ENCODE results near the gene TBC1D25. TPM values are rescaled to one million over a fixed set of nuclear protein-coding genes. Genes with fewer than 3 reads are reported as not detected.
A peak's percentile ranks its signal among the peaks of the same experiment; 100 is the strongest.
"Not testable (repeated sequence)": the region's sequence is repeated elsewhere in the genome, so short reads cannot be mapped to it uniquely, and the experiment has no call there.

Gene TBC1D25
- total RNA-seq, 1 donor from 2014 or later, result 6.5 TPM

GRCh38 chrX:48515842-48516241 lies 23.7 kb upstream of the TBC1D25 start:
- no peak for ATAC-seq
- DNase-seq (ENCODE audit: low spot score), result no peak

GRCh38 chrX:48516285-48516684 lies 23.2 kb upstream of the TBC1D25 start:
- DNase-seq (ENCODE audit: low spot score) (no peak), ATAC-seq (no peak)

- DNase-seq (ENCODE audit: low spot score) (no peak), ATAC-seq (no peak)
Measured at GRCh38 chrX:48516987-48517386, 22.5 kb upstream of the TBC1D25 start.

GRCh38 chrX:48519481-48519880 lies 20.0 kb upstream of the TBC1D25 start:
- not testable (repeated sequence) for DNase-seq (ENCODE audit: low spot score); ATAC-seq

- ATAC-seq (no peak), DNase-seq (ENCODE audit: low spot score) (no peak)
Measured at GRCh38 chrX:48520455-48520854, 19.1 kb upstream of the TBC1D25 start.

- no peak for ATAC-seq
Measured at GRCh38 chrX:48520976-48521352, 18.6 kb upstream of the TBC1D25 start.

GRCh38 chrX:48521353-48522243 lies 17.9 kb upstream of the TBC1D25 start, which contains the start of gene EBP:
Gene EBP, plus strand, starts transcription at chrX:48521808. Its CDS starts 1,964 bp downstream, at chrX:48523772.
- ATAC-seq, result peak; percentile 96
- peak; percentile 94 for DNase-seq (ENCODE audit: low spot score)

More at GRCh38 chrX:48520976-48521352, 18.6 kb upstream of the TBC1D25 start:
- no peak for DNase-seq (ENCODE audit: low spot score)

GRCh38 chrX:48522291-48522690 lies 17.2 kb upstream of the TBC1D25 start:
- ATAC-seq, result peak; percentile 76
- DNase-seq (ENCODE audit: low spot score), result peak; percentile 72

GRCh38 chrX:48523682-48524081 lies 15.8 kb upstream of the TBC1D25 start:
- DNase-seq (ENCODE audit: low spot score), result no peak

GRCh38 chrX:48525853-48526252 lies 13.7 kb upstream of the TBC1D25 start:
- not testable (repeated sequence) for ATAC-seq; DNase-seq (ENCODE audit: low spot score)

More at GRCh38 chrX:48523682-48524081, 15.8 kb upstream of the TBC1D25 start:
- no peak for ATAC-seq

GRCh38 chrX:48530736-48531135 lies 8.8 kb upstream of the TBC1D25 start:
- no peak for DNase-seq (ENCODE audit: low spot score)
- ATAC-seq, result no peak

- no peak for DNase-seq (ENCODE audit: low spot score)
- no peak for ATAC-seq
Measured at GRCh38 chrX:48531358-48531959, 8.1 kb upstream of the TBC1D25 start.

GRCh38 chrX:48532161-48532560 lies 7.4 kb upstream of the TBC1D25 start:
- no peak for DNase-seq (ENCODE audit: low spot score)
- ATAC-seq, result no peak

- DNase-seq (ENCODE audit: low spot score) (no peak), ATAC-seq (no peak)
Measured at GRCh38 chrX:48533165-48533564, 6.3 kb upstream of the TBC1D25 start.

GRCh38 chrX:48538641-48539344 lies 721 bp upstream of the TBC1D25 start:
- DNase-seq (ENCODE audit: low spot score) (no peak), ATAC-seq (no peak)

GRCh38 chrX:48540028-48540375 lies 488 bp downstream of the TBC1D25 start:
- DNase-seq (ENCODE audit: low spot score), result no peak
- ATAC-seq, result peak; percentile 64

- no peak for ATAC-seq
- no peak for DNase-seq (ENCODE audit: low spot score)
Measured at GRCh38 chrX:48540480-48540879, 966 bp downstream of the TBC1D25 start.

GRCh38 chrX:48541140-48541814 lies 1.8 kb downstream of the TBC1D25 start:
- no peak for DNase-seq (ENCODE audit: low spot score)
- ATAC-seq, result no peak

- DNase-seq (ENCODE audit: low spot score) (no peak), ATAC-seq (no peak)
Measured at GRCh38 chrX:48548871-48549270, 9.4 kb downstream of the TBC1D25 start.

- not testable (repeated sequence) for DNase-seq (ENCODE audit: low spot score); ATAC-seq
Measured at GRCh38 chrX:48555731-48556325, 16.3 kb downstream of the TBC1D25 start.

GRCh38 chrX:48558271-48558670 lies 18.8 kb downstream of the TBC1D25 start:
- ATAC-seq (no peak), DNase-seq (ENCODE audit: low spot score) (no peak)
